Effector memory CD8-positive, alpha-beta T cell (primary cell): ENCODE results near the gene MYO5B.
"Not testable (repeated sequence)": the region's sequence is repeated elsewhere in the genome, so short reads cannot be mapped to it uniquely, and the experiment has no call there.

Experiments
- ATAC-seq: fragments of 150-1000 bp; cut with Tn5 transposase; replicated peaks from 2 replicates; pipeline ENCODE4 v1.10.0; 2021; ENCODE audit warnings: mild to moderate bottlenecking, moderate library complexity
- DNase-seq, 3 experiments: peaks; one replicate each; pipeline ENCODE4 v3.0.0; 2021
- H3K27ac Mint-ChIP-seq, 2 donors: one replicate each; pipeline ENCODE4 v1.8.0; 2022; ENCODE audit warnings: mild to moderate bottlenecking in 2 of 2, mixed read lengths in 2 of 2, moderate library complexity in 2 of 2
- H3K27me3 Mint-ChIP-seq, 2 donors: one replicate each; pipeline ENCODE4 v1.8.0; 2022; ENCODE audit warnings: mixed read lengths in 2 of 2
- H3K36me3 Mint-ChIP-seq: one replicate; pipeline ENCODE4 v1.8.0; 2022; ENCODE audit warnings: mild to moderate bottlenecking, moderate library complexity, mixed read lengths; ENCODE audit not compliant: insufficient read depth
- H3K4me1 Mint-ChIP-seq, 2 donors: one replicate each; pipeline ENCODE4 v1.8.0; 2022; ENCODE audit warnings: low read depth in 2 of 2, mixed read lengths in 2 of 2
- H3K4me3 Mint-ChIP-seq, 2 donors: one replicate each; pipeline ENCODE4 v1.8.0; 2022; ENCODE audit warnings: mild to moderate bottlenecking in 2 of 2, mixed read lengths in 2 of 2, moderate library complexity in 2 of 2
- H3K9me3 Mint-ChIP-seq, 2 donors: one replicate each; pipeline ENCODE4 v1.8.0; 2022; ENCODE audit warnings: mixed read lengths in 2 of 2

Gene MYO5B

DNA sequence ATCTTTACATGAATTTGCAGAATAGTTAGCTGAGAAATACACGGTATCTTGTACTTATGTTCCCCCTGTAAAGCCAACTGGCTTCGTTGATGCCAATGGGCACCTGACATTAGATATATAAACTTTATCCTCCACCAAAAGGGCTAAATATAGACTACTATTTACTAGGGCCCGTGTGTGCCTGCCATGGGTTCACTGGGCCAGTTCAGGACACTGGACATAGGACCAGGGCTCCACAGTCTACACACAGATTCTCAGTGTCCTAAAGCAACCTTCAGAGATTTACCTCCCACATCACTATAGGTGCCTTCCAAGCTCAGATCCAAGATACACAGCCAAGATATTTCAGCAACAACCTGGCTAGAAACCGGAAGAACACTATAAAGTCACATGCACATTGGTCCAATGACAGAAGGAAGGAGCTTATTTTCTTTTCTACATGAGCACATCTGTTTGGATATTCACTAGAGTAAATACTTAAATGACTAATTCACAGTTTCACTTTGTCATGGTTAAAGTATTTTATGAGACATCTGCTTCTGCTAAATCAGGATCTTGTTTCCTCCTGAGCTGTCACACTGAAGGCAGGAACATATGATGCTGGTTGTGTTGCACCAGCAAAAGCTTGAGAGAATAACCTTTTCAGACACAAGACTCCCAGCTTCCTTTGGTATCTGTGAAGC lies 95.1 kb downstream of the MYO5B start:
- H3K27ac Mint-ChIP-seq, result no peak overlapping the region
- ATAC-seq (no peak), DNase-seq (no peak)
- H3K9me3 Mint-ChIP-seq, result no peaks in the 10 kb centered on the region
- H3K4me3 Mint-ChIP-seq, result no peak overlapping the region
- H3K36me3 Mint-ChIP-seq, result no peaks in the 10 kb centered on the region
- peaks cover 46 to 82% of the 10 kb centered on the region in 2 donors for H3K27me3 Mint-ChIP-seq
- H3K4me1 Mint-ChIP-seq, result no peaks in the 10 kb centered on the region

DNA sequence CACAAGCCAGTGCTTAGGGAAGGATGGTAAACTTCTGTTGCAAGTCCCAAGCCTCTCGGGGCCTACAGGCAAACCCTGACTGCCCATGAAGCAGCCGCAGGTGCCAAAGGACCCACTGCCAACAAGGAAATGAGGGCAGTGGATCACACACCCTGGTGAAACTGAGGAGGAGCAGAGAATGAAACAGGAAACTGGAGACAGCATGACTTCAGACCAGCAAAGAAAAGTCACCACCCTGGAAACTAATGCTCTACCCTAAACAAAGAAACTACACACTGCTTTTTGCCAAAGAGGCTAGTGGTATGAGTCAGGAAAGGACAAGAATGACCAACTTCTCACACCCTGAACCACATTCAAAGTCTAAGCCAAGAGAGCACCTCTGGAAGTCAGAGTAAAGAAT lies 97.2 kb downstream of the MYO5B start:
- Mint-ChIP-seq H3K27me3 (peaks cover 43 to 86% of the 10 kb centered on the region in 2 donors), H3K4me3 (no peak overlapping the region), H3K27ac (no peak overlapping the region), H3K4me1 (no peaks in the 10 kb centered on the region), H3K36me3 (no peaks in the 10 kb centered on the region), H3K9me3 (no peaks in the 10 kb centered on the region)
- ATAC-seq, result no peak
- no peak for DNase-seq

GRCh38 chr18:50096766-50097435 lies 98.0 kb downstream of the MYO5B start:
- no peaks in the 10 kb centered on the region for H3K36me3 Mint-ChIP-seq
- no peak overlapping the region for H3K4me3 Mint-ChIP-seq
- no peak for ATAC-seq
- no peak for DNase-seq
- no peaks in the 10 kb centered on the region for H3K4me1 Mint-ChIP-seq
- H3K27me3 Mint-ChIP-seq, result peaks cover 41 to 86% of the 10 kb centered on the region in 2 donors
- no peak overlapping the region for H3K27ac Mint-ChIP-seq
- no peaks in the 10 kb centered on the region for H3K9me3 Mint-ChIP-seq

DNA sequence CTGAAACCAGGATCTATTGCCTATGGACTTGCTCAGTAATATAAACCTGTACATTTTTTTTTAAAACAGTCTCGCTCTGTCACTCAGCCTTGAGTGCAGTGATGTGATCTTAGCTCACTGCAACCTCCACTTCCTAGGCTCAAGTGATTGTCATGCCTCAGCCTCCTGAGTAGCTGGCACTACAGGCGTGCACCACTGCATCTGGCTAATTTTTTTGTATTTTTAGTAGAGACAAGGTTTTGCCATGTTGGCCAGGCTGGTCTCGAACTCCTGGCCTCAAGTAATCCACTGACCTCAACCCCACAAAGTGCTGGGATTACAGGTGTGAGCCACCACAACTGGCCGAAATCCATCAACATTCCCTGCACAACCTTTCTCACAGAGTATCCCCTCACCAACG lies 100.2 kb downstream of the MYO5B start:
- H3K9me3 Mint-ChIP-seq, H3K27ac Mint-ChIP-seq, H3K36me3 Mint-ChIP-seq, H3K4me3 Mint-ChIP-seq, DNase-seq, ATAC-seq, H3K4me1 Mint-ChIP-seq: not testable (repeated sequence)
- peaks cover 38 to 77% of the 10 kb centered on the region in 2 donors for H3K27me3 Mint-ChIP-seq

DNA sequence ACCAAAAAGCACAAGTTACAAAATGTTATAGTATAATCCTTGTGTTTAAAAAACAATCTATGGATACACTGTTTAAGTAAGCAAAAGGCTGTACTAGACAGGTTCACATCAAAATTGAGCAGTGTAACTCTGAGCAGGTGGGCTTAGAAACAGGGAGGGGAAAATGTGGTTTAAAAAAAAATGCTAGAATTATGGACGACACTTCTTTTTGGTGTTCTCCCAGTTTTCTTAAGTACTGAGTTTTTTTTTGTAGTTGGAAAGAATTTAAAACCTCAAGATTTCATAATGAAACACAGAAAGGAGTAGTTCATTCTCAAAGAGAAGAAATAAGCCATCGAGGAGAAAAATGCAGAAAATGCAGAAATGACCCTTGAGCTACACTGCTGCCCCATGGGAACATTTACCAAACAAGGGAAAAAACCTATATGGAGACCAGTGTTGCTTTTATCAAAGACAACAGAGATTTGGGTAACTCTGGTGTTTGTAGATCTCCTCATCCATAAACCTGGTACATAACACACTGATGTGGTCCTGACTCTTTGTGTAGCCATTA lies 100.7 kb downstream of the MYO5B start:
- Mint-ChIP-seq H3K27me3 (peaks cover 37 to 75% of the 10 kb centered on the region in 2 donors), H3K27ac (no peak overlapping the region), H3K4me3 (no peak overlapping the region), H3K9me3 (no peaks in the 10 kb centered on the region), H3K36me3 (no peaks in the 10 kb centered on the region), H3K4me1 (no peaks in the 10 kb centered on the region)
- ATAC-seq (no peak), DNase-seq (no peak)

GRCh38 chr18:50093366-50094064 lies 101.4 kb downstream of the MYO5B start:
- ATAC-seq (no peak), DNase-seq (no peak)
- peaks cover 37 to 68% of the 10 kb centered on the region in 2 donors for H3K27me3 Mint-ChIP-seq
- H3K27ac Mint-ChIP-seq, result no peak overlapping the region
- no peaks in the 10 kb centered on the region for H3K4me1 Mint-ChIP-seq
- H3K4me3 Mint-ChIP-seq, result no peak overlapping the region
- H3K36me3 Mint-ChIP-seq, result no peaks in the 10 kb centered on the region
- H3K9me3 Mint-ChIP-seq, result no peaks in the 10 kb centered on the region

- peaks cover 44 to 70% of the 10 kb centered on the region in 2 donors for H3K27me3 Mint-ChIP-seq
- no peak for ATAC-seq
Measured at GRCh38 chr18:50092245-50092805, 102.6 kb downstream of the MYO5B start.

DNA sequence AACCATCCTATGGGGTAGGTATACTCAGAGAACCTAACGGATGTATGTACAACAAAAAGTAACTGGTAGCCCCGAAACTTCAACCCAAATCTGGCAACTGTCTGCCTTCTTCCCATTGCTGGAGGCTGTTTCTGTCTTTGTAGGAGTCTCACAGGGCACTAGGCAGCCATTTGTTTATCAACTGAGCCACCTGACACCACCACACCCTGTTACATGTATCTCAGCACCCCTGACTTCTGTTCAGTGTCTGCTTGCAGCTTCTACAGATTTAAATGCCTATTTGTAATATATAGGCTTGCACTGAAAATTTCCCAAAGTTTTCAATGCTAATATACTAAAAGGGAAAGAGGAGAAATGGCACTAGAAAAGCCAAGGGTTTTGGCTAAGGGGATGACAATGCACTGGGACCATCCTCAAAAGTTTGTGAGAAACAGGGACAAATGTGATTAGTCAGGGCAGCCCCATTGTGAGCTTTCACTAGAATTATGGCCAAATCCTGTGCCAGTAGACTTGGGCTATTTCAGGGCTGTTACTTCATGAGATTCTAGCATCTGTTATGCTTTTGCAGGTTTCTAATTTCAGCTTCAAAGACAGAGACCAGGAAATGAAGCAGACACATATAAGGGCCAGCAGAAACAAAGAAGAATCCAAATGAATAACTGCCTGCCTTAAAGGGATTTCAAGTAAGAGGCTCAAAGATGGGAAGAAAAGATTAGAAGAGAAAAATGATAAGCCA lies 103.3 kb downstream of the MYO5B start:
- ATAC-seq, result no peak
- no peaks in the 10 kb centered on the region for H3K36me3 Mint-ChIP-seq
- no peaks in the 10 kb centered on the region for H3K4me1 Mint-ChIP-seq
- peaks cover 41 to 70% of the 10 kb centered on the region in 2 donors for H3K27me3 Mint-ChIP-seq
- no peak overlapping the region for H3K4me3 Mint-ChIP-seq
- H3K27ac Mint-ChIP-seq, result no peak overlapping the region
- DNase-seq, result no peak
- H3K9me3 Mint-ChIP-seq, result no peaks in the 10 kb centered on the region

More at GRCh38 chr18:50092245-50092805, 102.6 kb downstream of the MYO5B start:
- Mint-ChIP-seq H3K9me3 (no peaks in the 10 kb centered on the region), H3K27ac (no peak overlapping the region), H3K36me3 (no peaks in the 10 kb centered on the region), H3K4me1 (no peaks in the 10 kb centered on the region), H3K4me3 (no peak overlapping the region)
- DNase-seq, result no peak

DNA sequence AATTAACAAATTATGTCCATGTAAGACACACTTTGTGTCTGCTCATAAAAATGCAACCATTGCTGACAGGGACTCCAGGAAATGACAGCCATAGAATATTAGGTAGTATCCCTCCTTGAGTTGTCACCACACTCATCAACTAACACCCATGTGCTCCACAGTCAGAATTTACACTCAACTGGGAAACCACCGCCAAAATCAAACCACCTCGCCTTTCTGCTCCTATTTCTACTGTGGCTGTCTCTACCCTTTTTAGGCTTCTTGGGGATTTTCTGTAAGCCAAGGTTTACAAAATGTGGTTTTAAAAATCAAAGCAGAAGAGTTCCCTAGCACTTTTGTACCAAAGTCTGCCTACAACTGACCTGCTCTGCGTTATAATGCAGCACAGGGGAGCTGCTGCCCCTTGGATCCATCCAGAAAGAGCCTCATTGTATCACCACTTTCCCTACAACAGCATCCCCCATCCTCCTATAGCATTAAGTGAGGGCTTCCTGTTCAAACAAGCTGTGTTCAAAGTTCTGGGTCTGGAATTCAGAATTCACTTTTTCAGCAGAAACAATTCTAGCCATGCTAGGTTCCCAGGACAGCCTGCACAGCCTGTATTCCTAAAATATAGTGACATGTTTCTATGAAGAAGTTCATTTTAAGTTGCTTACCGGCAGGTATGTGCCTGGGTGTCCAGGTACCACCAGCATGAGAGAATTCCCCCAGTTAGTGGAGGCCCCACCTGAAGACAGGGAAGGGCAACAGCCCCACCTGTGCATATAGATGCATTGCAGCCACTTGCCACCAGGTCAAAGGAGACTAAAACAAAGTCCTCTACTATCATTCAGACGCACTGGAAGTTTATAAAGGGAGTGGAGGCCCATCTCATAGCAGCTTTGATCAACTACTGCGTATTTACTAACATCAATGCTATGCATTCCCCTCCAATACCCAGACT lies 104.3 kb downstream of the MYO5B start:
- Mint-ChIP-seq H3K9me3 (no peaks in the 10 kb centered on the region), H3K27ac (no peak overlapping the region), H3K4me3 (no peak overlapping the region), H3K36me3 (no peaks in the 10 kb centered on the region), H3K4me1 (no peaks in the 10 kb centered on the region), H3K27me3 (peaks cover 35 to 70% of the 10 kb centered on the region in 2 donors)
- no peak for DNase-seq
- no peak for ATAC-seq

DNA sequence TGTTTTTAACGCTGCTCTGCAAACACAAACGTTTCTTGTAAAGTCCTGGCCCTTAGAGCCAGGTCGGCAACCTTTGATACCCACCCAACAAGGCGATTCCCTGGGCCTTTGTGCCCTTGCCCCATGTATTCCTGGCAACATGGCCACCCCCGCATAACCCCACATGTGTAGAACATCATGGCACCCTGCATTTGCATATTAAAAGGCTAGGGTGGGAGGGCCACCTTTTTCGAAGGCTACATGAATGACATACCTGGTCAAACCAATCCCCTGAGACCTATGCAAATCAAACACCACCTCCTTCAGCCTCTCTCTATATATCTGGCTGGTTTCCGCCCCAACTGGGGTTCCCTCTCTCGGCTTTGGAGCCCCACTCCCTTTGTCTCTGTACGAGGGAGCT lies 105.2 kb downstream of the MYO5B start:
- Mint-ChIP-seq H3K4me1 (no peaks in the 10 kb centered on the region), H3K27me3 (peaks cover 35 to 62% of the 10 kb centered on the region in 2 donors), H3K4me3 (no peak overlapping the region), H3K27ac (no peak overlapping the region), H3K36me3 (no peaks in the 10 kb centered on the region), H3K9me3 (no peaks in the 10 kb centered on the region)
- ATAC-seq (no peak), DNase-seq (no peak)

DNA sequence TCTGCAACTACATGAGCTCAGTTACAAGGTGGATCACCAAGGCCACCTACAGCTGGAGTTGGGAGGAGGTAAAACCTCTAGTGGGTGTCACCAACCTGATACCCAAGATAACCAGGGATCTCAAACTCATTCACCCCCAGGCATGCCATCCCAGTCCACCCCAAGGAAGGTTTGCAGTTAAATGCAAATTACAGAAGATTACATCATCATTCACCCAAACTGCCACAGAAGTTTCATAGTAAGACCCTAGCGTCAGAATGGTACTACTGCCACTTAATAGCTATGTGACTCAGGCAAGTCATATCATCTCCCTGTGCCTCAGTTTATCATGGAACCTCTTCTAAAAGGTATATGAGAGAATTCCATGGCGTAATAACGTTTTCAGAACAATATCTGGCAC lies 111.2 kb downstream of the MYO5B start:
- peaks cover 45 to 77% of the 10 kb centered on the region in 2 donors for H3K27me3 Mint-ChIP-seq

DNA sequence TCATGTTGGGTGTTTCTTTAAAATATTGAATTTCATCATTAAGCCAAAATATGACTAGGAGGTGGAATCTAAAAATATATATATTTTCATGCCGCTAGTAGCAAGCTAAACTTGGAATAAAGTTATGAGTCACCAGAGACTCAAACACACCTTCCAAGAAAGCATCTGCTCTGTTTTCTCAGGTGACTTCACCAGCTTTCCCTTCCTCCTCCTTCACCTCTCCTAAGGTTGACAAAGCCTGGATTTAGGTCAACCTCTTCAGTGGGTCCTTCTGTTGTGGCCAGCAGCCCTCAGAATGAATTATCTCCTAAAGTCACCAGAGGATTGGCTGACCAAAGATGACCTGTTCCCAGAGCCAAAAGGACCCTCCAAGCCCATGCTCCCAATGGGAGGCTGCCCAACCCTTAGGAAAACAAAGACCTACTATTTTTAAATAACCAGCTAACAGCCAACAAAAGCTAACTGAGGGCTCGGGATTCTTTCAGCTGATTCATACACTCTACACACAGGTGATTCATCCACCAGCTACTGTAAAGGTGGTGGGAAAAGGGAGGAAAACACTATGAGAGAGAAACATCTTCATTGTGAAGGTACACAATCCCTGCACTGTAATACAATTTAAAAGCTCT lies 113.9 kb downstream of the MYO5B start:
- H3K4me3 Mint-ChIP-seq, result no peak overlapping the region
- H3K4me1 Mint-ChIP-seq, result peaks cover 0 to 2% of the 10 kb centered on the region in 2 donors
- peaks cover 47 to 68% of the 10 kb centered on the region in 2 donors for H3K27me3 Mint-ChIP-seq
- no peaks in the 10 kb centered on the region for H3K9me3 Mint-ChIP-seq
- H3K27ac Mint-ChIP-seq, result no peak overlapping the region
- ATAC-seq, result no peak
- H3K36me3 Mint-ChIP-seq, result no peaks in the 10 kb centered on the region
- DNase-seq, result no peak

More for the DNA sequence above, 111.2 kb downstream of the MYO5B start:
- H3K36me3 Mint-ChIP-seq, result no peaks in the 10 kb centered on the region
- DNase-seq, result no peak
- no peaks in the 10 kb centered on the region for H3K9me3 Mint-ChIP-seq
- no peak overlapping the region for H3K4me3 Mint-ChIP-seq
- ATAC-seq, result no peak
- no peak overlapping the region for H3K27ac Mint-ChIP-seq
- no peaks in the 10 kb centered on the region for H3K4me1 Mint-ChIP-seq
